ENCODE results near the gene ADM5. TPM values are rescaled to one million over a fixed set of nuclear protein-coding genes. Genes with fewer than 3 reads are reported as not detected.
A peak's percentile ranks its signal among the peaks of the same experiment; 100 is the strongest.

ADM5 gene
- total and polyA plus RNA-seq, 10 of the 15 experiments (the other 5 are each of a cell fraction or from before 2014, with no cell fraction given), result 0.05 to 6.0 (median 1.2) TPM; not detected in 1

GRCh38 chr19:49676136-49676783 lies 13.1 kb upstream of the ADM5 start (continued):
- peak; percentile 80; the same call in 1 of the 2 replicates for TF ChIP-seq POLR2AphosphoS2 (IDR thresholded peaks at IDR 0.05; ENCODE audit: low read depth, low read length)
- TF ChIP-seq MTA3 (IDR thresholded peaks at IDR 0.05; ENCODE audit: borderline replicate concordance, low read length), result 0 out of 2 replicates have a peak, but pooled peaks have one; percentile 38
- TF ChIP-seq NR2F1 (conservative IDR thresholded peaks at IDR 0.05), result no peak; the same call in 1 of the 2 replicates
- no peak for TF ChIP-seq RAD21 (IDR thresholded peaks at IDR 0.05; ENCODE audit: insufficient read depth, low read depth, low read length)
- no peak for TF ChIP-seq BCL11A (IDR thresholded peaks at IDR 0.05; ENCODE audit: low read depth, low read length)
- no peak for TF ChIP-seq BRCA1 (IDR thresholded peaks at IDR 0.05; ENCODE audit: low read depth, low read length)
- no peak for TF ChIP-seq HCFC1 (IDR thresholded peaks at IDR 0.05; ENCODE audit: low read length)
- TF ChIP-seq SIN3A (IDR thresholded peaks at IDR 0.05; ENCODE audit: low read depth, low read length), result peak; percentile 33; the same call in 1 of the 2 replicates
- no peak for TF ChIP-seq KDM1A (IDR thresholded peaks at IDR 0.05; ENCODE audit: borderline replicate concordance)
- 0 out of 2 replicates have a peak, but pooled peaks have one; percentile 23 for TF ChIP-seq NFIC (IDR thresholded peaks at IDR 0.05; ENCODE audit: low read depth, low read length)
- peak; percentile 42; the same call in 1 of the 2 replicates for TF ChIP-seq RUNX3 (IDR thresholded peaks at IDR 0.05; ENCODE audit: low read length)
- TF ChIP-seq CBX5 (IDR thresholded peaks at IDR 0.05; ENCODE audit: low read depth), result no peak
- no peak; the same call in 1 of the 2 replicates for TF ChIP-seq TBL1XR1 (IDR thresholded peaks at IDR 0.05; ENCODE audit: low read depth, low read length)
- TF ChIP-seq, protein P1, sequence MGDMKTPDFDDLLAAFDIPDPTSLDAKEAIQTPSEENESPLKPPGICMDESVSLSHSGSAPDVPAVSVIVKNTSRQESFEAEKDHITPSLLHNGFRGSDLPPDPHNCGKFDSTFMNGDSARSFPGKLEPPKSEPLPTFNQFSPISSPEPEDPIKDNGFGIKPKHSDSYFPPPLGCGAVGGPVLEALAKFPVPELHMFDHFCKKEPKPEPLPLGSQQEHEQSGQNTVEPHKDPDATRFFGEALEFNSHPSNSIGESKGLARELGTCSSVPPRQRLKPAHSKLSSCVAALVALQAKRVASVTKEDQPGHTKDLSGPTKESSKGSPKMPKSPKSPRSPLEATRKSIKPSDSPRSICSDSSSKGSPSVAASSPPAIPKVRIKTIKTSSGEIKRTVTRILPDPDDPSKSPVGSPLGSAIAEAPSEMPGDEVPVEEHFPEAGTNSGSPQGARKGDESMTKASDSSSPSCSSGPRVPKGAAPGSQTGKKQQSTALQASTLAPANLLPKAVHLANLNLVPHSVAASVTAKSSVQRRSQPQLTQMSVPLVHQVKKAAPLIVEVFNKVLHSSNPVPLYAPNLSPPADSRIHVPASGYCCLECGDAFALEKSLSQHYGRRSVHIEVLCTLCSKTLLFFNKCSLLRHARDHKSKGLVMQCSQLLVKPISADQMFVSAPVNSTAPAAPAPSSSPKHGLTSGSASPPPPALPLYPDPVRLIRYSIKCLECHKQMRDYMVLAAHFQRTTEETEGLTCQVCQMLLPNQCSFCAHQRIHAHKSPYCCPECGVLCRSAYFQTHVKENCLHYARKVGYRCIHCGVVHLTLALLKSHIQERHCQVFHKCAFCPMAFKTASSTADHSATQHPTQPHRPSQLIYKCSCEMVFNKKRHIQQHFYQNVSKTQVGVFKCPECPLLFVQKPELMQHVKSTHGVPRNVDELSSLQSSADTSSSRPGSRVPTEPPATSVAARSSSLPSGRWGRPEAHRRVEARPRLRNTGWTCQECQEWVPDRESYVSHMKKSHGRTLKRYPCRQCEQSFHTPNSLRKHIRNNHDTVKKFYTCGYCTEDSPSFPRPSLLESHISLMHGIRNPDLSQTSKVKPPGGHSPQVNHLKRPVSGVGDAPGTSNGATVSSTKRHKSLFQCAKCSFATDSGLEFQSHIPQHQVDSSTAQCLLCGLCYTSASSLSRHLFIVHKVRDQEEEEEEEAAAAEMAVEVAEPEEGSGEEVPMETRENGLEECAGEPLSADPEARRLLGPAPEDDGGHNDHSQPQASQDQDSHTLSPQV (IDR thresholded peaks at IDR 0.05), result no peak
- TF ChIP-seq NFYB (IDR thresholded peaks at IDR 0.05; ENCODE audit: insufficient read depth, low read depth, low read length), result no peak
- peak; percentile 96 to 97 for TF ChIP-seq BHLHE40 (IDR thresholded peaks at IDR 0.05; ENCODE audit: borderline replicate concordance in 1 of 2, low read depth in 2 of 2, low read length in 1 of 2)
- no peak for TF ChIP-seq ZZZ3 (IDR thresholded peaks at IDR 0.05; ENCODE audit: control insufficient read depth, insufficient read length, low read depth)
- no peak for TF ChIP-seq NFYA (IDR thresholded peaks at IDR 0.05; ENCODE audit: borderline replicate concordance, low read depth, low read length)
- no peak for TF ChIP-seq CBX3 (IDR thresholded peaks at IDR 0.05; ENCODE audit: borderline replicate concordance, low read depth)
- no peak for TF ChIP-seq EP300 (IDR thresholded peaks at IDR 0.05; ENCODE audit: borderline replicate concordance in 1 of 2, control insufficient read depth in 1 of 2, low read depth in 2 of 2, low read length in 2 of 2)
- peak; percentile 80 for TF ChIP-seq NKRF (conservative IDR thresholded peaks at IDR 0.05)
- TF ChIP-seq CREM (IDR thresholded peaks at IDR 0.05; ENCODE audit: low read depth), result no peak; the same call in 1 of the 2 replicates
- TF ChIP-seq ZNF274 (IDR thresholded peaks at IDR 0.05; ENCODE audit: insufficient read depth, insufficient read length), result no peak
- TF ChIP-seq POLR2AphosphoS5 (IDR thresholded peaks at IDR 0.05; ENCODE audit: low read length), result peak; percentile 99
- no peak; the same call in 1 of the 2 replicates for TF ChIP-seq DPF2 (IDR thresholded peaks at IDR 0.05)
- no peak; the same call in 1 of the 2 replicates for TF ChIP-seq ESRRA (IDR thresholded peaks at IDR 0.05; ENCODE audit: low read length)
- TF ChIP-seq ZSCAN29 (IDR thresholded peaks at IDR 0.05), result no peak
